MM.1S (cell line): ENCODE measurements around the gene TMEM143.

ENCODE experiments used
- EZH2 ChIP-seq: fragments of 300-600 bp; sonication (generic); optimal IDR thresholded peaks from 2 replicates; pipeline ENCODE3; 2017; ENCODE audit warnings: low read depth, mild to moderate bottlenecking, antibody characterized with exemption, low read length, mixed read lengths
- EZH2phosphoT487 ChIP-seq: fragments of 300-600 bp; sonication (generic); IDR thresholded peaks from 2 replicates; pipeline ENCODE4 v1.6.1; 2018; ENCODE audit warnings: antibody characterized with exemption, low read length
- TF ChIP-seq, protein P1 (sequence below): fragments of 300-600 bp; sonication (generic); IDR thresholded peaks from 2 replicates; pipeline ENCODE4 v1.5.1; 2016; ENCODE audit warnings: antibody characterized with exemption, low read length, mixed read lengths

DNA sequence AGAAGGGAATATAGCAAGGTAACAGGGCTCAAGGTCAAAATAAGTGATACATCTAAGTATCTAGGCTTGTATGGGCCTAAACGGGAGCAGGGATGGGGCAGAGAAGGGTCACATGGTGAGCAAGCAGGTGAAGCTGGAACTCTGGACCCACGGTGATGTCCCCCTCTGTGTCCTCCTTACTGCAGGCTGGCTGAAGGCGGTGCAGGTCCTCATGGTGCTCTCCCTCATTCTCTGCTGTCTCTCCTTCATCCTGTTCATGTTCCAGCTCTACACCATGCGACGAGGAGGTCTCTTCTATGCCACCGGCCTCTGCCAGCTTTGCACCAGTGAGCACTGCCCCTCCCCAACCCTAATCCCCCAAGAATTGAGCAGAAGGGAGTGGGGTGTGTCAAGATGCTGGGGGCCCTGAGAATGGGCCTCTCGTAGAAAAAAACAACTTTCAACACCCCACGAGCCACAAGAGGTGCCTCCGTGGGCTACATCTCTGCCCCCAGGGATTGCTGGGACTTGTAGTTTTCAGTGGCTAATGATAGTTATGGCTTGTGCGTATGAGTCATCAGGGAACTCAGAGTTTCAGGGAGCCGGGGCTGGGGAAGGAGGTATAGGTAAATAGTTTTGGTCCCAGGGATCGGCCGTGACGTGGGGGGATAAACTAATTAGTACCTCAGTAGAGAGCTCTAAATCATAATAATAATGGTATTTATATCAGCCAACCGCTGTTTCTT lies 34.4 kb downstream of the TMEM143 start:
- TF ChIP-seq, protein P1, sequence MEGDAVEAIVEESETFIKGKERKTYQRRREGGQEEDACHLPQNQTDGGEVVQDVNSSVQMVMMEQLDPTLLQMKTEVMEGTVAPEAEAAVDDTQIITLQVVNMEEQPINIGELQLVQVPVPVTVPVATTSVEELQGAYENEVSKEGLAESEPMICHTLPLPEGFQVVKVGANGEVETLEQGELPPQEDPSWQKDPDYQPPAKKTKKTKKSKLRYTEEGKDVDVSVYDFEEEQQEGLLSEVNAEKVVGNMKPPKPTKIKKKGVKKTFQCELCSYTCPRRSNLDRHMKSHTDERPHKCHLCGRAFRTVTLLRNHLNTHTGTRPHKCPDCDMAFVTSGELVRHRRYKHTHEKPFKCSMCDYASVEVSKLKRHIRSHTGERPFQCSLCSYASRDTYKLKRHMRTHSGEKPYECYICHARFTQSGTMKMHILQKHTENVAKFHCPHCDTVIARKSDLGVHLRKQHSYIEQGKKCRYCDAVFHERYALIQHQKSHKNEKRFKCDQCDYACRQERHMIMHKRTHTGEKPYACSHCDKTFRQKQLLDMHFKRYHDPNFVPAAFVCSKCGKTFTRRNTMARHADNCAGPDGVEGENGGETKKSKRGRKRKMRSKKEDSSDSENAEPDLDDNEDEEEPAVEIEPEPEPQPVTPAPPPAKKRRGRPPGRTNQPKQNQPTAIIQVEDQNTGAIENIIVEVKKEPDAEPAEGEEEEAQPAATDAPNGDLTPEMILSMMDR: no peak
- TF ChIP-seq EZH2: no peak
- no peak for TF ChIP-seq EZH2phosphoT487
